Ishikawa (cell line): ENCODE results near the gene DZIP3.

Experiments used
- EP300 ChIP-seq: IDR thresholded peaks from 2 replicates; pipeline ENCODE4 v1.6.1; 2012; ENCODE audit warnings: borderline replicate concordance
- FOXM1 ChIP-seq: IDR thresholded peaks from 2 replicates; pipeline ENCODE4 v1.6.1; 2012; ENCODE audit warnings: low read depth, borderline replicate concordance
- MAX ChIP-seq: IDR thresholded peaks from 2 replicates; pipeline ENCODE4 v1.6.1; 2012
- RAD21 ChIP-seq: IDR thresholded peaks from 2 replicates; pipeline ENCODE4 v1.6.1; 2012; ENCODE audit warnings: low read depth
- TCF12 ChIP-seq: IDR thresholded peaks from 2 replicates; pipeline ENCODE4 v1.6.1; 2012; ENCODE audit warnings: low read depth

- TF ChIP-seq EP300 (no peak), MAX (no peak), RAD21 (no peak), TCF12 (no peak), FOXM1 (no peak)
These were observed 938 bp downstream of the DZIP3 start for GRCh38 chr3:108590460-108590859.
